Kidney (tissue), 14 donors: Measurements from ENCODE around the gene FHOD3. TPM values are rescaled to one million over a fixed set of nuclear protein-coding genes. Genes with fewer than 3 reads are reported as not detected.

Source experiments
- DNase-seq, 5 donors: peaks; one replicate each; pipeline ENCODE4 v3.0.0-alpha.2; 2013 to 2020
- FAIRE-seq: peaks from 2 replicates; lab custom pipeline; 2012; peaks lifted over from hg19 to GRCh38; lab: Jason Lieb, UNC
- H3K27ac ChIP-seq, 2 donors: one replicate each; pipeline ENCODE4 v1.7.0; 2013; ENCODE audit warnings: low read depth in 2 of 2, low read length in 2 of 2, inconsistent platforms in 1 of 2
- H3K27me3 ChIP-seq: one replicate; pipeline ENCODE4 v1.7.1; 2013; ENCODE audit warnings: low read length, inconsistent platforms; ENCODE audit not compliant: control insufficient read depth, insufficient read depth
- H3K36me3 ChIP-seq, 3 donors: one replicate each; pipeline versions ENCODE4 v1.7.0 to v1.7.1; 2013; ENCODE audit warnings: low read length in 3 of 3, control low read depth in 1 of 3, inconsistent platforms in 1 of 3; ENCODE audit not compliant: insufficient read depth in 3 of 3, control insufficient read depth in 2 of 3
- H3K4me1 ChIP-seq, 3 donors: one replicate each; pipeline versions ENCODE4 v1.7.0 to v1.7.1; 2013; ENCODE audit warnings: low read length in 3 of 3, inconsistent platforms in 1 of 3, low read depth in 1 of 3; ENCODE audit not compliant: control insufficient read depth in 2 of 3, insufficient read depth in 2 of 3
- H3K4me3 ChIP-seq, 3 donors: one replicate each; pipeline versions ENCODE4 v1.7.0 to v1.8.1; 2013; ENCODE audit warnings: low read length in 3 of 3, control low read depth in 1 of 3, inconsistent platforms in 1 of 3
- H3K9ac ChIP-seq, 3 donors: one replicate each; pipeline versions ENCODE4 v1.7.0 to v1.7.1; 2013; ENCODE audit warnings: low read length in 3 of 3, control low read depth in 1 of 3, inconsistent platforms in 1 of 3
- H3K9me3 ChIP-seq, 3 donors: one replicate each; pipeline versions ENCODE4 v1.7.0 to v1.7.1; 2013; ENCODE audit warnings: low read length in 3 of 3, control low read depth in 1 of 3, inconsistent platforms in 1 of 3; ENCODE audit not compliant: control insufficient read depth in 2 of 3, insufficient read depth in 1 of 3
- CTCF ChIP-seq: IDR thresholded peaks from 3 replicates; pipeline ENCODE4 v1.5.1; 2012; ENCODE audit warnings: mild to moderate bottlenecking, moderate library complexity, borderline replicate concordance; ENCODE audit not compliant: insufficient read depth; ENCODE audit errors: extremely low read depth
- intact Hi-C: fragments of 100-400 bp; cut with DNase I; formaldehyde crosslinking; loops from one replicate; pipeline ENCODE4 v1.11.1; 2022
- polyA plus RNA-seq: library from polyadenylated mRNA; stranded (reverse); fragments of 350-450 nt; fragmentation: Illumina TruSeq; extraction: RNeasy Lipid Tissue Mini Kit (QIAGEN cat#74804); gene quantifications from one replicate; pipeline ENCODE4 v1.2.3, GENCODE V29; 2014; ENCODE audit warnings: low read depth, low replicate concordance; ENCODE audit not compliant: insufficient read depth
- total RNA-seq: library from RNA; stranded (reverse); fragmentation: NEBNext Ultra II Directional; extraction: Animal tissue kit (Norgen Biotek cat#: 25700); gene quantifications from one replicate; pipeline ENCODE4 v1.2.1, GENCODE V29; 2021
- donor health status: control.
- donor health status: control.
- donor health status: control.
- donor health status: control.
- donor health status: control.
- donor health status: DM: yes; HTN: yes; CAD: no.
- donor health status: Normal renal cell carcinoma (clear cell type).

Gene FHOD3
- total and polyA plus RNA-seq, 2 donors from 2014 or later: 21.5 to 28.0 TPM

GRCh38 chr18:36675542-36675941, 378.0 kb downstream of the FHOD3 start:
- Histone ChIP-seq H3K4me1 (no peaks in the 10 kb centered on the region), H3K27ac (no peak overlapping the region), H3K36me3 (no peaks in the 10 kb centered on the region), H3K27me3 (no peaks in the 10 kb centered on the region), H3K9ac (no peak overlapping the region), H3K9me3 (peaks cover 0 to 2% (median 0%) of the 10 kb centered on the region in 3 donors), H3K4me3 (no peak overlapping the region)
- DNase-seq: no peak
- FAIRE-seq: no peak
- TF ChIP-seq CTCF: no peak
- intact Hi-C loops: no loop called here

- no peak for FAIRE-seq
- intact Hi-C loops: no loop called here
- no peak for TF ChIP-seq CTCF
These were observed 379.1 kb downstream of the FHOD3 start for GRCh38 chr18:36676629-36677028.

GRCh38 chr18:36680042-36680441, 382.5 kb downstream of the FHOD3 start:
- peaks cover 0 to 7% (median 0%) of the 10 kb centered on the region in 3 donors for H3K36me3 ChIP-seq
- intact Hi-C loops: no loop called here
- peaks cover 0 to 4% (median 2%) of the 10 kb centered on the region in 3 donors for H3K9me3 ChIP-seq
- DNase-seq (no peak), FAIRE-seq (no peak)
- no peak overlapping the region for H3K4me3 ChIP-seq
- no peaks in the 10 kb centered on the region for H3K27me3 ChIP-seq
- H3K27ac ChIP-seq: no peak overlapping the region
- no peak for TF ChIP-seq CTCF
- H3K4me1 ChIP-seq: no peaks in the 10 kb centered on the region
- H3K9ac ChIP-seq: no peak overlapping the region

More at GRCh38 chr18:36676629-36677028, 379.1 kb downstream of the FHOD3 start:
- Histone ChIP-seq H3K36me3 (no peaks in the 10 kb centered on the region), H3K9ac (no peak overlapping the region), H3K9me3 (peaks cover 0 to 2% (median 0%) of the 10 kb centered on the region in 3 donors), H3K4me1 (no peaks in the 10 kb centered on the region), H3K4me3 (no peak overlapping the region), H3K27me3 (no peaks in the 10 kb centered on the region), H3K27ac (no peak overlapping the region)
- no peak for DNase-seq

GRCh38 chr18:36685580-36685979, 388.1 kb downstream of the FHOD3 start:
- no peak for DNase-seq
- TF ChIP-seq CTCF: no peak
- Histone ChIP-seq H3K27me3 (no peaks in the 10 kb centered on the region), H3K4me3 (no peak overlapping the region), H3K27ac (no peak overlapping the region), H3K9me3 (peaks cover 0 to 4% (median 0%) of the 10 kb centered on the region in 3 donors), H3K9ac (no peak overlapping the region), H3K36me3 (peaks cover 0 to 7% (median 0%) of the 10 kb centered on the region in 3 donors), H3K4me1 (peaks cover 0 to 2% (median 0%) of the 10 kb centered on the region in 3 donors)
- intact Hi-C loops: no loop called here
- no peak for FAIRE-seq
